ENCODE measurements around the gene C1QTNF2.
A peak's percentile ranks its signal among the peaks of the same experiment; 100 is the strongest.

The C1QTNF2 gene

GRCh38 chr5:160375166-160375565, 4.7 kb upstream of the C1QTNF2 start:
- peak; percentile 11 for DNase-seq (ENCODE audit: low read depth)

- DNase-seq (ENCODE audit: low read depth) = no peak
Observed at GRCh38 chr5:160371294-160371693, 868 bp upstream of the C1QTNF2 start.

GRCh38 chr5:160370713-160371034, 248 bp upstream of the C1QTNF2 start:
- no peak for DNase-seq (ENCODE audit: low read depth)

- DNase-seq (ENCODE audit: low read depth) = no peak
Observed at GRCh38 chr5:160367885-160368284, 2.5 kb downstream of the C1QTNF2 start.

GRCh38 chr5:160367261-160367660, 3.2 kb downstream of the C1QTNF2 start:
- no peak for DNase-seq (ENCODE audit: low read depth)

GRCh38 chr5:160366230-160366629, 4.2 kb downstream of the C1QTNF2 start:
- DNase-seq (ENCODE audit: low read depth) = no peak

- DNase-seq (ENCODE audit: low read depth) = no peak
Observed at GRCh38 chr5:160363660-160364395, 6.6 kb downstream of the C1QTNF2 start.

- no peak for DNase-seq (ENCODE audit: low read depth)
Observed at GRCh38 chr5:160363211-160363610, 7.2 kb downstream of the C1QTNF2 start.

GRCh38 chr5:160361624-160362228, 8.7 kb downstream of the C1QTNF2 start:
- DNase-seq (ENCODE audit: low read depth) = no peak

- no peak for DNase-seq (ENCODE audit: low read depth)
Observed at GRCh38 chr5:160360310-160360709, 10.1 kb downstream of the C1QTNF2 start.

- DNase-seq (ENCODE audit: low read depth) = no peak
Observed at GRCh38 chr5:160359816-160360215, 10.6 kb downstream of the C1QTNF2 start.

- DNase-seq (ENCODE audit: low read depth) = no peak
Observed at GRCh38 chr5:160359242-160359641, 11.2 kb downstream of the C1QTNF2 start.

GRCh38 chr5:160357861-160358411, 12.5 kb downstream of the C1QTNF2 start:
- no peak for DNase-seq (ENCODE audit: low read depth)

- no peak for DNase-seq (ENCODE audit: low read depth)
Observed at GRCh38 chr5:160357394-160357793, 13.0 kb downstream of the C1QTNF2 start.

GRCh38 chr5:160356550-160357347, 13.7 kb downstream of the C1QTNF2 start:
- no peak for DNase-seq (ENCODE audit: low read depth)

GRCh38 chr5:160354666-160355065, 15.8 kb downstream of the C1QTNF2 start:
- no peak for DNase-seq (ENCODE audit: low read depth)

- DNase-seq (ENCODE audit: low read depth) = no peak
Observed at GRCh38 chr5:160353379-160353778, 17.0 kb downstream of the C1QTNF2 start.

- no peak for DNase-seq (ENCODE audit: low read depth)
Observed at GRCh38 chr5:160352308-160352707, 18.1 kb downstream of the C1QTNF2 start.

GRCh38 chr5:160349935-160350303, 20.5 kb downstream of the C1QTNF2 start:
- no peak for DNase-seq (ENCODE audit: low read depth)

- DNase-seq (ENCODE audit: low read depth) = no peak
Observed at GRCh38 chr5:160349249-160349934, 21.0 kb downstream of the C1QTNF2 start.

- DNase-seq (ENCODE audit: low read depth) = no peak
Observed at GRCh38 chr5:160348080-160348479, 22.3 kb downstream of the C1QTNF2 start.

- no peak for DNase-seq (ENCODE audit: low read depth)
Observed at GRCh38 chr5:160347448-160347847, 23.0 kb downstream of the C1QTNF2 start.
